Eye (tissue), 1 donor: ENCODE data around the gene ITPKB.
"Not testable (repeated sequence)": the region's sequence is repeated elsewhere in the genome, so short reads cannot be mapped to it uniquely, and the experiment has no call there.

Experiments used
- DNase-seq: peaks from one replicate; pipeline ENCODE4 v3.0.0-alpha.2; 2015

The ITPKB gene

DNA sequence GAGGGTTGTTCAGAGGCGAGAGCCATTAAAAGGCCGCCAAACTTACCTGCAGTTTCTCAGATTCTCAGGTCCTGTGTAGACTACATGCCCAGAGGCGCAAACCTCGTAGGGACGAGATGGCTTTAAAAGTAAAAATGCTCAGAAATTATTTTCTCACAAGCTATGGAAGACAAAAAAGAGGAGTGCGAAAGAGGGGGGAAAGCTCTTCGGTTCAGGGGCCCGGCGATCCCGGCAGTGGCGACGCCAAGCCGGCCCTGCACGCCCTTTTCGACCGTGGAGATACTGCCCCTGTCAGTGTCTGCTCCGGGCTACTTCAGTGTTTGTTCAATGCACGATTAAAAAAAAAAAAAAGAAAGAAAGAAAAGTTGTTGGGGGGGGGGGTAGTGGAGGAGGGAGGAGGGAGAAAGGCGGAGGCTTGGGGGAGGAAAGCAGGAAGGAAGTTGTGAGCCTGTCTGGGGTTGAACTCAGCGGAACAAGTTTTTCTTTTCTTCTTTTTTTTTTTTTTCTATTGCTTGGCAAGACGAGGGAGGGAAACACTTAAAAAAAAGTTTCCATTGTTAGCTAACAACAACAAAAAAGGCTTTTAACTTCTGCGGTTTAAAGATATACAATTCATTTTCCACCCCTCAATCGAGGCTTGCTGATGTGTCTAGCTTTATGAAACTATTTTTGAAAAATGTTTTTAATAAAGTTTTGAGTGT lies at the start of gene ITPKB:
Gene ITPKB, minus strand, starts transcription at position 288 of the 701 bp plus-strand sequence. CDS start 1,824 bp downstream, outside the sequence.
- peak; percentile 84 for DNase-seq

DNA sequence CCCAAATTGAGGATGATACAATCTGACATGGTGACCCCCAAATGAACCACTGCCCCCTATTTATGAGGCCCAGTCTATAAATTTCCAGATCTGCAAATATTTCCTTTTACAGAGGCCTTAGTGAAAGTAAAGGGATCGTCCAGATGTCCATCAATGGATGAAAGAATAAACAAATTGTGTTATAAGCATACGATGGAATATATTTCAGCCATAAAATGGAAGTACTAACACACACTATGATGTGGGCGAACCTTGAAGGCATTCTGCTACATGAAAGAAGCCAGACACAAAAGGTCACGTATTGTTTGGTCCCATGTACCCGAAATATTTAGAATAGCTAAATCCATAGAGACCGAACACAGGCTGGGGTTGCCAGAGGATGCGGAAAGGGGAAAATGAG lies 48.6 kb upstream of the ITPKB start:
- no peak for DNase-seq

DNA sequence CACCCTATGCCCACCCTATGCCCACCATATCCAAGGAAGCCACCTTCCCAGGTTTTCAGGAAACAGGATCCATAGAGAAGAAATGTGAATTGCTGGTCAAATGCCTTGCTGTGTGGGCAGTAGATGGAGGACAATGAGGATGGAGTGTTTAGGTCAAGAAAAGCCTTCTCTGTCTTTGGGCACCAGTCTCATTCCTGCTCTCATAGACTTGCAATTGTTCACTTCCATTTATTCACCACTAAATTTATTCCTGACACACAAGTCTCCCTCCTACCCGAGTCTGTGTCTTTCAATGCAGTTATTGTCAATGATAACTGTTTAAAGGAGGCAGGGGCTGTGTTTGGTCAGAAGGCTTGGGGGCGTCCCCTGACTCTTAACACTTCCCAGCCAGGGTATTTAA lies 48.0 kb upstream of the ITPKB start:
- DNase-seq, result no peak

DNA sequence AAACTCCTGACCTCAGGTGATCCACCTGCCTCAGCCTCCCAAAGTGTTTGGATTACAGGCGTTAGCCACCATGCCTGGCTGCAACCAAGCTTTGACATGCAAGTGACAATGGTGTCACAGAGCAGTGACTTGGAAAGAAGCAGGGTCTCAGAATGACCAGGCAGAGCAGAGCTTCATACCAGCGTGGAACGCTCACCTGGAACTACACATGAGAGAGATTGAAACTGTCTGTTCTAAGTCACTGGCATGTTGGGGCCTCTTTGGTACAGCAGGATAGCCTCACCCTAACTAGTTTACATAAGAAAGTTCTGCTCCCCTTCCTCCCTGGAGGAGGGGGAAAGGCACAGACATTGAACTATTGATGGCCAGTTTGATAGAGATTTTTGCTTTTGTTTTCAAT lies 47.5 kb upstream of the ITPKB start:
- no peak for DNase-seq

DNA sequence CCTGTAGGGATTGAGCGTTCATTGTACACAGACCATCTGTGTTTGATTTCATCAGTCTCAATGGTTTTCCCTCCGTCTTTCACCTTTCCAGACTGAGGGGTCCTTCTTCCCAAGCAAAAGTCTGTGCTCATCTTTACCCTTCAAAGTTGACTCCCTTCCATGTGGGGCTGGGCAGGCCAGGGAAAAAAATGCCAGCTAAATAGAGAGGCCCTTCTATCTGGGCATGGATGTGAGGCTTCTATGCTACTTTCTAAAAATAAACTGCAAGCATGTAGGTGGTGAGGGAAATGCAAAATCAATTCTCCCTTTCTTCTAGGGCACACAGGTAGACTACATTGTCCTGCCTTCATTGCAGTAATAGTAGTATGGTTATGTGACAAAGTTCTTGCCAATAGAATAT lies 46.7 kb upstream of the ITPKB start:
- DNase-seq, result no peak

DNA sequence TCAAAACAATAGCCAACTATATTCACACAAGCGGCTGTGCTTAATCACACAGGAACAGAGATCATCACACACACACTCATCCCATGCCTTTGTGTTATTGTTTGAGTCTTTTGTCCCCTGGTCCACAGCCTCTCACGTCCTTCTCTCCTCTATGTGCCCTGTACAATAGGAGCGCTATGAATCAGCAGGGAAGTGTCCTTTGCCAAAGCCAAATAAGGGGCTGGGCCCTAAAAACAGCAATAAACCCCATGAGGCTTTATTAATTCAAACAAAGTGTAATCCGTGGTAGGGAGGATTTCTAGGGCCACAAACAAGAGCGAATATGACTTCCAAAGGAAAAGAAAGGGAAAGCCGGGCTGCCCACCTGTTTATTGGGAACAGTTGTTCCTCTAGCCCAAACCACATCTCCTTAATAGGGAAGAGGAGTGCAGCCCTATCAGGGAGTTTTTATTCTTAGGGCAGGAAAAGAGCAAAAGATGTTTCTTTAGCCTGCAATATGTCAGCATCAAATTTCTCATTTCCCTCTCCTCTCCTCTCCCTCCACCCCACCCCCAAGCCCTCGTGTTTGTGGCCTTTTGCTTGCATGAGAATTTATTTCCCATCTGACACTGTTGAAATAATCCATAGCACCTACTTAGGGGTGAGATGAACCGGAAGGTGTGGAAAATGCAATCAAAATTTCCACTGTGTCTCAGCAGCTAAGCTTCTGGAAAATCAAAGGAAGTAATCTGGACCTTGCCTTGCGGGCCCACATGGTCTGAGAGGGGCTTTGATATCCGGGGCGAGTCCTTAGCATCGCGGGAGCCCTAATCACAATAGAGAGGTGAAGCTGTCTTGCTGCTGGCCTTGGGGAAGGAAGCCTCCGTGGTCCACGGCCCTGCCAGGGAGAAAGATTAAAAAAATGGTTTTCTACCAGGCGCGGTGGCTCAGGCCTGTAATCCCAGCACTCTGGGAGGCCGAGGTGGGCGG lies 45.3 kb upstream of the ITPKB start:
- DNase-seq, result peak; percentile 30

DNA sequence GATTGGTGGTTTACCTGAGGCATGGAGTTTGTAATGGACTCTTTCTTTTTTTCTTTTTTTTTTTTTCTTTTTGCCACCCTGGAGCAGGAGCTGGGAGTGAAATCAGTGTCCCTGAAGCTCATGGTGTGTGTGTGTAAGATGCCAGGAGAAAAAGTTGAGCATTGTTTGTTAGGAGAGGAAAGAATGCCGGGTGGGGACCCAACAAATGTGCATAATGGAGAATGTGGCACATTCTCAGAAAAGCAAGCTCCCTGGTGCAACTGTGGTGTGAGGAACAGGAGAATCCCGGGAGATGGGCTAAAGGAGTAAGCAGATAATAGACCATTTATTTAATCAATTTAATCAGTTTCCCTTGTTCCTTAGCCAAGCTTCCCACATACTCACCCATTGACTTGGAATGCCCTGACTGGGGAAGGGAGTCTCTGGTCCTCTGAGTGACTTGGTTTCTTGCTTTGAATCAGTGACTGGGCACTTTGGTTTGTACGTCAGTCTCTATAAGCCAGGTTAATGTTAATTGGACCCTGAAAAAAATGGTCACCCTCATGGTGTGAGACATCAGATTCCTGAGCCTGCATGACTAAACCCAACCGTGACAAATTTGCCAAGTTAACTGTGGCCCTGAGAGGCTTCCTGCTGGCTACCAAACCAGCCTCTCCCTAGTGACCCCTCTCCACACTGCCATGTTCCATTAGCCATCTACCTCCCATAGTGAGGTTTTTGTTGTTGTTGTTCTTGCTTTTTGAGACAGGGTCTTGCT lies 43.9 kb upstream of the ITPKB start:
- DNase-seq, result no peak

DNA sequence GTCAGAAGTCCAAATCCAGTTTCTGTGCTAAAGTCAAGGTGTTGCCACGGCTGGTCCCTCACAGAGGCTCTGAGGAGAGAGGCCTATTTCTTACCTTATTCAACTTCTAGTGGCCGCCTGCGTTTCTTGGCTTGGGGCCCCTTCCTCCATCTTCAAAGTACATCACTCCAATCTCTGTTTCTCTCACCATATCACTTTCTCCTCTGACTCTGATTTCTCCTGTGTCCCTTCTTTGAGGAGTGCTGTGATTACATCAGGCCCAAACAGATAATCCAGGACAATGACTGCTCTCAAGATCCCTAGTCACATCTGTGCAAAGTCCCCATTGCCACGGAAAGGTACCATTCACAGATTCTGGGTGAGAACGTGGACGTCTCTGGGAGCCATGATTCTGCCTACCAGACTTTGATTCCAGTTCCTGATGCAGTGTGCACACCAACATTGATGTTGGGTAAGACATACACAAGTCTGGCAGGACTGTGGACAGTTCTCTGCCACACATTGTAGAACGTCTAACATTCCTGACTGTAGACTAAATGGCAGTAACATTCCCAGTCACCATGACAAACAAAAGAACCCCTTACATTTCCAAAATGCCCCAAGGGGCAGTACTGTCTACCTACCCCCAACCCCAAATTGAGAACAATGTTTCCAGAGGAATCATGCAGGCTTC lies 43.0 kb upstream of the ITPKB start:
- DNase-seq, result no peak

DNA sequence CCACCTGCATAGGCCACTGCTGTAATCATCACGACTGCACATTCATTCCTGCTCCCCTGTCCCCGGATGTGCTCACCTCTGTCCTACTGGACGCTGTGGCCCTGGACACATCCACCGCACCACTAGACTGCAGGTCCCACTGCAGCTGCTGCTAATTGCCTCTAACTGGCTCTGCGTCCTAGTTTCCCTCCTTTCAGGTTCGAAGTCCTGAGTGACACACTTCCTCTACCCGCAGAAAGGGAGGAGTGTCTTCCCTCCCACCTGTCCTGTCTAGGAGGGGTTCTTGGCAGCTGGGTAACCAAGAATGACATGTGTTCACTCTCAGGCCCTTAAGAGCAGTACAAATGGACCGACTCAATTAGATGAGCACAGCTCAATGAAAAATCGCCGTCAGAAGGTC lies 40.5 kb upstream of the ITPKB start:
- DNase-seq, result peak; percentile 62

DNA sequence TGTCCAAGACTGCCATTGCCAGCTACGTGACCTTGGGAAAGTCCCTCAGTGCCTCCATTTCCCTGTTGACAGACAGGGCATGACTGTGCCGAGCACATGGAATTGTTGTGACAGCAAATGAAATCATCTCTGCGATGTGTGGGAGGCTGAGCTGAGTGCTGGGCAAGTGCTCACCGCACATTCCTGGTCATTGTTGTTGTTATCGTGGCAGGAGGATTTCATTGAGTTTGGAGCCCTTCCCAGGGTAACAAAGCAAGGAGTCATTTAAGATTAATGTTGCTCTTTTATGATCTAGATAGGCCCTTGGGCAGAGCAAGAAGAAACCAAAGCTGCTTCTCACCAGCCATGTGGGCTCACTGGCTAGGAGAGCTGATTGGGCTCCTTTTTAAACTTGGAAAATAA lies 39.6 kb upstream of the ITPKB start:
- DNase-seq, result peak; percentile 18

DNA sequence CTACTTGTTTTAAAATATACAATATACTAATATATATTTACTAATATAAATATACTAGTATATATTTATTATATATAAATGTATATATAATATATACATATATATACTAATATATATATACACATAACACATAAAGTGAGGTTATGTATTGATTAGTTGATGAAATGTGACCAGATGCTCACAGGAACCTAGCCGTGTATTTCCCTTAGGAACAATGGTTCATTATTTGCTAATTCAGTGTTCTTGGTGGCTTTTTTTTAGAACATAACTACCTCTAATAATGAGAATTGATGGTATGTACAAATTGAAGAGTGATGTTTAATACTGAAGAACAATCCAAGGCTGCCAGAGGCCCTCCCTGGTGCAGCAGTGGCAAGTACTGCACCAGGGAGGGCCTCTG lies 37.9 kb upstream of the ITPKB start:
- DNase-seq, result no peak

DNA sequence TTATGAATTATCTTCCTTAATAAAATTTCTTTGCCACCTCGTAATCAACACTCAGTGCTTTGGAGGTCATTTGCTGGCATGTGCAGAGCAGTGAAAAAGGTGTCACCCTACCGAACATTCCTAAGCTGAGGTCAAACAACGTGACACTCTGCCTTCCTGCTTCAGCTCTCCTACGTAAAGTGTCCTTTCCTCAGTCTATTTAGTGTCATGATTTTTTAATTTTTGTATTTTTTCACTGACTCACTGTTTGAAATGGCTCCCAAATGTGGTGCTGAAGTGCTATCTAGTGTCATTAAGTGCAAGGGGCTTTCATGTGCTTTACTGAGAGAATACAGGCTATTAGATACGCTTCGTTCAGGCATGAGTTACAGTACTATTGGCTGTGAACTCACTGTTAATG lies 37.0 kb upstream of the ITPKB start:
- no peak for DNase-seq

DNA sequence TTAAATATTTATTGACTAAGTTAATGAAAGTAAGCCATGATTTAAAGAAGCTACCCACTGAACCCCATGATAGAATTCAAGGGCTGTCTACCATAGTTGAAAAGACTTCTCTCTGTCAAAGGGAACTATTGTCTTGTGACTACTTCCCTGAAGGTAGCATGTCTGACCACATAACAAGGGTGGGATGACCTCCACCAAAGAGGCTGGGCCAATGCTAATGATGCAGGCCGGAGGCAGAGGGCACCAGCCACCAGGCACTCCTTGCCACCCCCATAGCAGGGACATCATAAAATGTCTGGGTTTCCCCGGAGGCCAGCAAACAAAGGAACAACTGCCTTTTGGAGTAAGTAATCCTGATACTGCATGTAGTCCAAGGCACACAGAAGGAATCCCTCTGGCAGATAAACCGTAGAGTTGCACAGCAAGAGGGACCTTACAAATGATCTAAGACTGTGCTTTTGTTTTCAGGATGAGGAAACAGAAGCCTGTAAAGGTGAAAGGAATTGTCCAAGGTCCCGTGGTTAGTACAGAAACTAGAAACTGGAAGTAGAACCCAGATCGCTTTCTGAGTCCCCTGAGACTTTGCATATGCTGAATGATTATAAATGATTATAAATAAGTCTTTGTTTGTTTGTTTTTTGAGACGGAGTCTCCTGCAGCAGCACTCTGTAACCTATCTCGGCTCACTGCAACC lies 33.5 kb upstream of the ITPKB start:
- DNase-seq, result no peak

DNA sequence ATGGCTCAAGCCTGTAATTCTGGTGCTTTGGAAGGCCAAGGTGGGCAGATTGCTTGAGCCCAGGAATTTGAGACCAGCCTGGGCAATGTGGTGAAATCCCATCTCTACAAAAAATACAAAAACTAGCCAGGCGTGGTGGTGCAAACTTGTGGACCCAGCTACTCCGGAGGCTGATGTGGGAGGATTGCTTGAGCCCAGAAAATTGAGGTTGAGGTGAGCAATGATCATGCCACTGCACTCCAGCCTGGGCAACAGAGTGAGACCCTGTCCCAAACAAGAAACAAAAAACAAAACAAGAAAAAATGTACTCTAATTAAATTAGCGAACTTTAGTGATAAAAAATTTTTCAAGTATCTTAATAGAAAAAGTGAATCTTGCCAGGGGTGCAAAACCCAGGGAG lies 28.1 kb upstream of the ITPKB start:
- DNase-seq, result not testable (repeated sequence)

DNA sequence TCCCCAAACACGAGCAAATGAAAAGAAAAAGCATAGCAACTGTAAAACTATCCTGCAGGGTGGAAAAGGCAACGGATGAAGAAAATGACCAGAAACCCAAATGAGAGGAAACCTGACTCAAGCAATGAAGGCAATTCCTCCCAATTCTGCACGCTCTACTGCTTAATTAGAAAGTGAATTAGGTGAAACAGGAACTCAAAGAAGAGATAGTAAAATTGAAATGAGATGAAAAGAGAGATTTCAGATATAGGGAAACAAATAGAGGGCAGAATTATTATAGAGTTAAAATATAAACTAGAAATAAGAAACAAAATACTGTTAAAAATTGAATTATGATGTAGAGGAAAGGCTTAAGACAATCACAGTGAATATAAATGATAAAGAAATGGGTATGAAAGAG lies 27.5 kb upstream of the ITPKB start:
- no peak for DNase-seq

DNA sequence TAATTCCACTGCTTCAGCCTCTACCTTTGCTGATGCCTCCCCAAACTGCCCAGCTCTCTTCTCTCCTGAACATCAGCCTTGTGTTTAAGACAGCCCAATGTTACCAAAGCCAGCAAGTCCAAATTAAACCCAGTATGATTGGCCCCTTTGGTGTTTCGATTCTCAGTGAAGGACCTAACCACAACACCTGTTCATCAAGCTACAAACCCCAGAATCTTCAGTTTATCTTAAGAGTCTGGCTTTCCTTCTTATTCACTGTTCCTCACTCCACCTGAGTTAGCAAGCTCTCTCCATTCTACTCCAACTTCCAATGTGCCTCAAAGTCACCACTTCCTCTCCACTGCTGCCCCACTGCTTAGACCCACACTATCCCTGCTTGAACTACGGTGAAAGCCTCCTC lies 25.5 kb upstream of the ITPKB start:
- DNase-seq, result no peak

DNA sequence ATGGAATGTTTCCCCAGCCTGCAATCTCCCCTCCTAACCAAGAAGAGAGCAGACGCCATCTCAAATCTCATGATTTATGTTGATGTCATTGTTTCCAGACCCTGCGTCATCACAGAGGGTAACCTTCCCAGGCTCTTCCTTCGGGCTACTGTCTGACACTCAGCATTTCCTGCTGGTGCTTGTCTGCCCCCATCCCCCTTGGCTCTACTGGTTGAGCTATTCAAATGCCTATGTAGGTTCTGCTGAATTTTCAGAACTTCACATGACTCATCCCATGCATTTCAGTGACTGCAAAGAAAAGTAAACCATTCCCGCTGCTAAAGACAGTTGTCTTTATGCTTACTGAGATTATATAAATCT lies 24.8 kb upstream of the ITPKB start:
- DNase-seq, result peak; percentile 27

DNA sequence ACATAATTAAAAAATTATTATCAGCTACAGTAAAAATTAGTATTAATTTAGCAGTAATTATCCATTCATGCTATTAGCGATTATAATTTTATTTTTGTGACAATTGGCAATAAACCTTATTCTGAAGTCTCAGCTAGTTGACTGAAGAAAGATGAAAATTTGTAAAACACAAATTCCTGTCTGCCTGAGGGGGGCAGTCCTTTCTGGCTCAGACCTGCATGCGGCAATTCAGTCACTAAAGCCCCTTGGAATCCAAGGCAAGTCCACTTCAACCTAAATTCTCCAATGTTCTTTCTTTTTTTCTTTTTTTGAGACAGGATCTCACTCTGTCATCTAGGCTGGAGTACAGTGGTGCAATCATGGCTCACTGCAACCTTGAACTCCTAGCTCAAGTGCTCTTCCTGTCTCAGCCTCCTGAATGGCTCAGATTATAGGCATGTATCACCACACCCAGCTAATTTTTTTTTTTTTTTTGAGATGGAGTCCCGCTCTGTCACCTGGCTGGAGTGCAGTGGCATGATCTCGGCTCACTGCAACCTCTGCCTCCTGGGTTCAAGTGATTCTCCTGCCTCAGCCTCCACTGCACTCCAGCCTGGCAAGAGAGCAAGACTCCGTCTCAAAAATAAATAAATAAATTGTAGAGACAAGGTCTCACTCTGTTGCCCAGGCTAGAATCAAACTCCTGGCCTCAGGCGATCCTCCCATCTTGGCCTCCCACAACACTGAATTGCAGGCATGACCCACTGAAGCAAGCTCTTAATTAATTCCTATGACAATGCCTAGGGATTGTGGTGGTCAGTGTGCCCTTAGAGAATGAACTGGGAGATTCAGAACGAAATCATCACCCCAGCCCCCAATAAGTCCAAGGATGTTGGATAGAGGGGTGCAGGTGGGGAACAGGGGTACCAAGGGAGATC lies 24.2 kb upstream of the ITPKB start:
- DNase-seq, result no peak

DNA sequence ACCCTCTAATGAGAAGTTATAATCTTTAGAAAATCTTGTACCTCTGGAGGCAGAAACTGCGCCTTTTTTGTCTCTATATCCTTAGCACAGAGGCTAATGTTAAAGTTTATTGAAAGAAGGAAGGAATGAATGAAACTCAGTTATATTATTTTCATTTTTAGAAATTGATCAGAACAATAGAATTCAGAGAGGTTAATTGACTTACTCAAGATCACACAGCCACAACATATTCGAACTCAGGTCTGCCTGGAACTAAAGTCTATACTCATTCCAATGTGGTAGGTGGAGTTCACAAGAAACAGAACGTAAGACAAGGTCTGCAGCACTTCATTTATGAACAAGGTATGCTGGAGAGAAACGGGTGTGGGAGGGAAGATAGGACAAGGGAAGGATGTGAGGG lies 23.0 kb upstream of the ITPKB start:
- DNase-seq, result no peak

DNA sequence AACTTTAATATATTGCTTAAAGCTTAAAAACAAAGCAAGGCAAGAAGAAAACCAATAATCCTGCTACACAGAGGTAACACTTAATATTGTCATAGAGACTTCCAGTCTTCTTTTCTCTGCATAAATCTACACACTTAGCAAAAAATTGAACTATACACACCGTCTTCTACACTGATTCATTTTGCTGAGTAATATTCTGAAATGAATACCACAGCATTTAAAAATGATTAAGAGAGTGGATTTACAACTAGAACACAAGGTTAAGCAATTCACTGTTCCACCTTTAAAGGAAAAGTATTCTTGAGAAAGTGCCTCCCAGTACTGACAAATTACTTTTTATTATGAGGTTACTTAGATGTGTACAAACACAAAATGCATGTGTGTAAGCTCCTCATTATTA lies 22.2 kb upstream of the ITPKB start:
- no peak for DNase-seq
